ENCODE measurements around the gene CDKL5.
"Not testable (repeated sequence)": the region's sequence is repeated elsewhere in the genome, so short reads cannot be mapped to it uniquely, and the experiment has no call there.

The CDKL5 gene
- 8.6 reads per million, percentile 29 among the genes with 10 or more reads in this experiment for total RNA-seq

DNA sequence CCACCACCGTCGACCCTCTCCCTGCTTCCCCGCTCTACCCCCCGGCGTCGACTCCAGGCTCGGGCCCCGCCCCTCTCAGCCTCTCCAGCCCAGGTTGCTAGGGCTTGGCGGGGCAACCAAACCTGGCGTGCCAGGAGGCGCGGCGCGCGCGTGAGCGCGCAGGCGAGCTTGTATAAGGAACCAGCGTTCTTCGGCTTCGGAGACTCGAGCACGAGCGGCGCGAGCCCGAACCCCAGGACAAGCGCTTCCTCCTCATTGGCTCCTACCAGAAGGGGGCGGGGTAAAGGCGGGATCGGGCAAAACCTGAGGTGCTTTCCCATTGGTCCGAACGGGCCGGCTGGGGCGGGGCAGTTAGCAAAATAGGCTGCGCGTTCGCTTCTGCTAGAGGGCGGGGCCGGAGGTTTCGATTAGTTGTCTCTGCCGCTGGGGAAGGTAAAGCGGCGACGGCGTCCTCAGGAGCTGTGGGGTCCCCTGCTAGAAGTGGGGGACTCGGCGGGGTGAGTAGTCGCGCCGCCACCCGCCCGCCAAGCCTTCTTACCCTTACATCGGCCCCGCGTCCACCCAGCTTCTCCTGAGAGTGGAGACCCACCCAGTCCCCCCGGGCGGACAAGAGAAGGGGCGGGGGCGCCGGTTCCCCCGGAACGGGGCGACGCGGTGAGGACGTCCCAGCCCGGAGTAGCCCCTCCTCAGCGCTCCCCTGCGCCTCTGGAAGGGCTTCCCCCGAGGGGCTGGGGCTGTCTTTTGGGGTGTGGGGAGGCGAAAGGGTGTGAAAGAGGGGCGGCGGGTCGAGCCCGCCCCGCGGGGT is at the start of gene CDKL5:
CDKL5 (plus strand) TSS at position 410 of the 805 bp plus-strand sequence. CDS start 81,489 bp downstream, outside the sequence.
- DNase-seq = peak; percentile 94

DNA sequence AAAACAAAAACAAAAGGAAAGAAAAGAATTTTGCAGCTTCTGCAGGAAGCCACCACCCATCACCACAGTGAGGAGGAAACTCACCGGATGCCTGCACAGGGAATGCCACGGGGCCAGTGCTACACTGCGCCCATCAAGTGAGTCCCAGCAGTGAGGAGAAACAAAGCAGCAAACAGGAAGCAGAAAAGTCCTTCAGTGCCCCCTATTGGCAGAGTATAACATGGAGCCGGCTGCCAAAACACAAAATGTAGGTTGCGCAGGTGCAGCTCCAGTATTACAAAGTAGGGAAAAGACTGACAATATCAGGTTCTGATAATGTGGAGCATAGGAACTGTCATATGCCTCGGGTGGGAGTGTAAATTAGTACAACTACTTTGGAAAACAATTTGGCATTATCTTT is 47.6 kb upstream of the CDKL5 start:
- no peak for DNase-seq

DNA sequence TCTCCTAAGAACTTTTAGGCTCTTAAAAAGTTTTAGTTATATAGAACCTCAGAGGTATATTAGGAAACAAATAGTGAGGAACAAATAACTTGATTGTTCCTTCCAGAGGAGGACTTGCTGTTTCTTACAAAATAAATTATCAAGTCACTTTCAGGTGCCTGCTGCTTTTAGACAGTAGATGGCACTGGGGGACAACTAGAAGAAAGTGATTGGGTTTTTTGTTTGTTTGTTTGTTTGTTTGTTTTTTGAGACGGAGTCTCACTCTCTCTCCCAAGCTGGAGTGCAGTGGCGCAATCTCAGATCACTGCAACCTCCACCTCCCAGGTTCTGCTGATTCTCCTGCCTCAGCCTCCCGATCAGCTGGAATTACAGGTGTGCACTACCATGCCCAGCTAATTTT is 35.4 kb upstream of the CDKL5 start:
- DNase-seq = no peak

DNA sequence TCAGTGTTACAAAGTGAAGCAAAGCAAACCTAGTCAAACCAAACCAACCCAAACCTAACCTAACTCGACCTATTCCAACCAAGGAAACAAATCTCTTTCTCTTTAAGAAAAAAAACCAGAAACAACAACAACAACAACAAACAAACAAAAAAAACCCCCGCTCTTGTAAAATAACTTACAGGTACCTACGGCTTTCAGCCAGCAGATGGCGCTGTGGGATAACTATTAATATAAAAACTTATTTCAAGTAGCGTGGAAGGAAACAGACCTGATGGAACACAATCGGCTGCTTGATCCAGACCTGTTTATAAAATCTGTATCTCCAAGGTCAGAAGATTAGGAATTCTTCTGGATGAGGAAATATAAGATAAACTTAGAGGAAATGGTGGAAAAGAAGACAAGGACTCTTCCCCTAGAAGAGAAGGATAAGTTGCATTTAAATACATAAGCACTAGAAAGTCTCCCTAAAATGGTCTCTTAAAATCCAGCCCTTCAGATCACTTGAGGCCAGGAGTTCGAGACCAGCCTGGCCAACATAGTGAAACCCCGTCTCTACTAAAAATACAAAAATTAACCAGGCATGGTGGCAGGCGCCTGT is 34.4 kb upstream of the CDKL5 start:
- DNase-seq = peak; percentile 74

DNA sequence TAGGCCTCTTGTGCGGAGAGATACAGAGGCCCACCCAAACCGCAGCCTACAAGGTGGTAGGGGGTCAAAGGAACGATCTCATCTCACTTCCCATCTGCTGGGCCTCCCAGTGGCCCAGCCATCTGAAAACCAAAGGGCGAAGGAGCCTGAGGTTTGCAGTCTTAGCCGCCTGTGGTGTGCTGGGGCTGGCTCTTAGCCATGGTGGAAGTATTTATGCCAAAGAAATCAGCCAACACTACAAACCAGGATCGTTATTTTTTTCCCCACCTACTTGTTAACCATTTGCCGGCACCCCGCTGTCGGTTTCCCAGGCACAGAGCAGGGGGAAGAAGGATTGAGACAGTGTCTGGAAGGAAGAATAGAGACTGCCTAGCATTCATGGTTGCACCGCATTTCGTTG is 30.9 kb upstream of the CDKL5 start:
- no peak for DNase-seq

DNA sequence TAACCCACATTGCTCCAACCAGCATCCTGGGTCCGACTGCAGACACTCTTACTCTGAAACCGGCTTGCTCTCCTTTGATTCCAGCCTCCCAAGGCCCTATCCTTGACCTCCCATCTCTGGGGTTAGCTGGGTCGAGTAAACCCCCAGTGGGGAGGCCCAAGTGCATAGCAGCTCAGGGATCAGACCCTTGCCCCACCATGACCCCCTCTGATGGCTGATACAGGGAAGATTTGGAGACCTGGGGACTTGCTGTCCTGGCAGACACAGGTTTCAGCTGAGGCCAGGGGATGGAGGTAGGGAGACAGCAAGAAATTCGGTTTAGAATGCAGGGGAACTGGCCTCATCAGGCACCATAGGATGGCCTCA is 23.6 kb upstream of the CDKL5 start:
- DNase-seq = no peak

DNA sequence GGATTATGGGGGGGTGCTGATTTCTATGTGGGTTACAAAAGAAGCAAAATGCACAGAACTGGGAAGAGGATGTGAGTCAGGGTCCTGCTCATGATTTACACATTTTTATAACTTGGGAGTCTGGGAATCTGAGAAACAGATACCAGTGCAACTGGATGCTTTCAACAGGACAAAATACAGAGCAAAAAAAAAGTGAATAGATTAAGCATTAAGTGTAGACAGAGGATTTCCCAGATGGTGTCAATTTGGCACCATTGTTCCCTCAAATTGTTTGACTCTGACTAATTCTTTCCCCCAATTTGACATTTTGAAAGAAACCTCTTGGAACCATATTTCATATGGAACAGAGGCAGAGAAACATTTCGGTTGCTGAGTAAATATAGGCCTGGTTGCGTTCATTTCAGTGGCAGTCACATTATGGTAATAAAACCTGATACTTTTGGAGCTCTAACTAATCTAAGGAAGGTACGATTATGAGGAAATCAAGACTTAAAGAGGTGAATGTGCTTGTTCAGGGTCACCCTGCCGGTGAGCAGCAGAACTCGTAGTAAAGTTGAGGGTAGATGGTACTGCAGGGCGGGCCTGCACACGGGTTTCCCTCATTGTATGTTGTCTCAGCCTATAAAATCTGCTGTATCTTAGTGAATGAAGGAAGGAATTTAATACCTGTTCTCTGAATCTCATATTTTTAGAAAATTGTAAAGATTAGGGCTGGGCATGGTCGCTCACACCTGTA is 18.7 kb upstream of the CDKL5 start:
- DNase-seq = no peak

DNA sequence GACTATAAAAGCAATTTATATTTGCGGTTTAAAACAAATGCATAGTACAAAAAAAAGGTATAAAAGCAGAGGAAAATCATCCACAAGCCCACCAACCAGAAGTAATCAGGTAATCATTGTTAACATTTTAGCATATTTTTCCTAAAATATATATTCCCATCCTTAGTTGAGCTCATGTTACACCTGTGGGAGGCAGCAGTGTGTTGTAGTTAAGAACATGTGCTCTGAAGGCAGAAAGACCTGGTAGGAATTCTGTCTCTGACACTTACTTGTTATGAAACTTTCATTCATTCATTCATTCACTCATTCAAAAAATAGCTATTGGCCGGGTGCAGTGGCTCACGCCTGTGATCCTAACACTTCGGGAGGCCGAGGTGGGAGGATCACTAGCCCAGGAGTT is 15.4 kb upstream of the CDKL5 start:
- DNase-seq = no peak

DNA sequence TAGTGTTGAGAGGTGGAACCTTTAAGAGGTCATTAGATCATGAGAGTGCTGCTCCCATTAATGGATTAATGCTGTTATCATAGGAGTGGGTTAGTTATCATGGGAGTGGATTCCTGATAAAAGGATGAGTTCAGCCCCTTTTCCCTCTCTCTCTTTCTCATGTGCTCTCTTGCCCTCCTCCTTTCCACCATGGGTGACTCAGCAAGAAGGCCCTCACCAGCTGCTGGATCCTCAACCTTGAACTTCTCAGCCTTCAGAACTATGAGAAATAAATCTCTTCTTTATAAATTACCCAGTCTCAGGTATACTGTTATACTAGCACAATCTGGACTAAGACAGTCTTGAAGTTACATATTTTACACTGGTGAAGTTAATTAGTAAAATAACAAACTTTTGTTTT is 10.0 kb upstream of the CDKL5 start:
- DNase-seq = no peak

DNA sequence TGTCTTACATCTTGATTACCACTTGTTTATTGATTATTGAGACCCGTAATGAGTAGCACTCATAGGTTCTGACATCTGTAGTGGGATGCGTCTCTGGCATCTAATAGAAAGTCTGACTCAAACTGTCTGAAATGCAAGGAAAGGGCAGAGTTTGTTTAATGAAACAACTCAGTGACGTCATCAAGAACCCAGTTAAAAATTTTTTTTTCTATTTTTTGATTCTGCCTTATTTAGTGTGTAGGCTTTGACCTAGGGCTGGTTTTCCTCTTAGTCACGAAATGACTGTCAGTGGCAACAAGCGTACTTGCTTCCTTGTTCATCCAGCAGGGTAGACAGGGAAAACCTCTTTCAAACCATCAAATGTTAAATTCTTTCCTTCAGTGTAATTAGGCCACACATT is 3.1 kb upstream of the CDKL5 start:
- DNase-seq = no peak

DNA sequence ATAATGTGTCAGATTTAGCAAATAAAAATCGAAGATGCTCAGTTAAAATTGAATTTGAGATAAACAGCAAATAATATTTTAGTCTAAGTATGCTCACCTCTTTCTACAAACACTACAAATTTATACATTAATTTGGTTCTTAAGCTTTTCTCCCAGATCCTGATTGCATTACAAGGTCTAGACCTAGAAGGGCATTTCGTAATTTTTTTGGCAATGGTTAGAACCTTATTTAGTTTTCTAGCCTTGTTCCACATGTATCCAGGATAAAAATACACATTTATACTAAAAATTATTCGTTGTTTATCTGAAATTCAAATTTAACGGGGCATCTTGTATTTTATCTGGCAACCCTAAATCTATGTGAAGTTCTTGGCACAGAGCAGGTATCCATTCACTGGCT is 2.5 kb upstream of the CDKL5 start:
- no peak for DNase-seq

DNA sequence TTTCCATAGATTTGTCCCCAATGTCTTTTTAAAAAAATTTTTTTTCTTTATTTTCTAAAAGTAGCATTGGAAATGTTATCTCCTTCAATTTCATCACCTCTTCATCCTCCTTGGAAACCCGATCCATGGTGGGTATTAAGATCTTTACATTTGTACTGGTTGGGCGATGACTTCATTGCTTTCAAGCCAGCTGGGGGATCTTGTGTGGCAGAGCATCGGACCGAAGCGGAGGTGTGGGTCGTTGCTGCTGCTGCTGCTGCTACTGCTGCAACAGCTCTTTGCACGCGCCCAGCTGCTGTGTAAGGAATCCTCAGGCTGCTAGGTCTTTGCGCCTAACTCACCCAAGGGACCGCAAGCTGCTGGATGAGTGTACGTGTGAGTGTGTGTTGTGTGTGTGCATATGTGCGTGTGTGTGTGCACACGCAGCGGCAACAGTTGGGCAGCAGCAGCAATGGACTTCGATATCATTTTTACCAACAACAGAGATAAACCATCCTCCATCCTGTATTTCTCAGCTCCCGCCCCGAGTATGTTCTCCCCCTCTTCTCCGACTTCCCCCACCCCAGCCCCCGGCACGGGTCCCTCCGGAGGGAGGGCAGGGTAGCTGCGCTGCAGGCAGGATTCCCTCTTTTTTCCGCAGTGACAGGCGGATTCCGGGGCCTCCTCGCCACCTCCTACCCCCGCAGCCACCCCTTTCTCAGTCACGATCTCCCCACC is 768 bp upstream of the CDKL5 start:
- DNase-seq = peak; percentile 12

DNA sequence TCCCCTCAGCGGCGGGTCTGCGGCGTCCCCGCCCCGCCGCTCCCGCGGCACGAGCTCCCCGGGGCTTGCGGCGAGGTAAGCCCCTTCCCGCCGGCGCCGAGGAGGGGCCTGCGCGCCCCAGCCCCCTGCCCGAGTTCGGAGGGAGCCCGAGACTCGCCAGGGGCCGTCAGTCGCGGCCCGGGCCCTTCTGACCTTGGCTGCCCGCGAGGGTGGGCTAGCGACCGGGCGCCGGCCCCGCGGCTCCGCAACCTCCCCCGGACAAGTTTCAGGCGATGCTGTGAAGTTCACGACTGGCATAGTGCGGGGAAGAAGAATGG is 554 bp downstream of the CDKL5 start:
- no peak for DNase-seq

DNA sequence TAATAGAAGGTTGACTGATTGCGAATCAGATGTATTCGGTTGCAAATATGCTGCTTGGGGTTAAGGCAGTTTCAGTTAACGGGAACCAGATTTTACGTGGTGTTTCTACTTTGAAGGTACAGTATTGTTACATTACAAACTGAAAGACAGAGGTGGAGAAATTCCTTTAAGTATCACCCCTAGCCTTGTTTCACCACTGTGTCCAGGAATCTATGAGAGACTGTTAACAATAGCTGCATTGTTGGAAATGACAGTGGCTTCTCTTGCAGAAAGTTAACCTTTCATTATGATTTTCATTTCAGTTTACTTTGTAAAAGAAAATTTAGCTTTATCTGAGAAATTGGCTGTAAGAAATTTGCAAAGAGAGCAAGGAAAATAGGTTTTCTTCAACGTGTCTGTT is 2.6 kb downstream of the CDKL5 start:
- no peak for DNase-seq

DNA sequence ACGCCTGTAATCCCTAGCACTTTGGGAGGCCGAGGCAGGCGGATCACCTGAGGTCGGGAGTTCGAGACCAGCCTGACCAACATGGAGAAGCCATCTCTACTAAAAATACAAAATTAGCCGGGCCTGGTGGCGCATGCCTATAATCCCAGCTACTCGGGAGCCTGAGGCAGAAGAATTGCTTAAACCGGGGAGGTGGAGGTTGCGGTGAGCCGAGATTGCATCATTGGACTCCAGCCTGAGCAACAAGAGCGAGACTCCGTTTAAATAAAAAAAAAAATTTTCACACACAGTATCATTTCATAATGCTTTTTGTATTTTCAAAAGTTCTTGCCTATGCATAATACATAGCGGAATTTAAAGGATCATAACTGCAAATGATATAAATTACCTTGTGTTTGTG is 7.9 kb downstream of the CDKL5 start:
- not testable (repeated sequence) for DNase-seq

DNA sequence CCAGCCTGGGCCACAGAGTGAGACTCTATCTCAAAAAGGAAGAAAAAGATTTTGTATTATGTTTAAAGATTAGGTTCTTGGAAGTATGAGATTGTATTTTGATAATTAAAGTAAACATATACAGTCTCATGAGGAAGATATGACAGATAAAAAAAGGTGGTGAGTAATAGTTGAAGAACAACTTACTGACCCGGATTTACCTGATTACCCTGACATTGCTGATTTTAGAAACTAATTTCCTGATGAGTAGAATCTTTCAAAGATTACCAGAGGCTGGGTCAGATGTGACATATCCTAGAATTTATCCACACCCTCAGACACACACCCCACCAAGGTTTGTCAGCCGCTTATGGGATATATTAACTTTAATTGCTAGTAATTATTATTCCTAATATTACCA is 9.5 kb downstream of the CDKL5 start:
- DNase-seq = no peak

DNA sequence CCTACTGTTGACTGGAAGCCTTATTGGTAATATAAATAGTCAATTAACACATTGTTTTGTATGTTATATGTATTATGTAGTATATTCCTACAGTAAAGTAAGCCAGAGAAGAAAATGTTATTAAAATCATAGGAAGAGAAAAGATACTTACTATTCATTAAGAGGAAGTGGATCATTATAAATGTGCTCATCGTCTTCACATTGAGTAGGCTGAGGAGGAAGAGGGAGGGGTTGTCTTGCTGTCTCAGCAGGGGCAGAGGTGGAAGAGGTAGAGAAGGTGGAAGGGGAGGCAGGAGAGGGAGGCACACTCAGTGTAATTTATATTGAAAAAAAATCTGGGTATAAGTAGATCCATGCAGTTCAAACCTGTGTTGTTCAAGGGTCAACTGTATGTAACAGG is 10.6 kb downstream of the CDKL5 start:
- DNase-seq = no peak

DNA sequence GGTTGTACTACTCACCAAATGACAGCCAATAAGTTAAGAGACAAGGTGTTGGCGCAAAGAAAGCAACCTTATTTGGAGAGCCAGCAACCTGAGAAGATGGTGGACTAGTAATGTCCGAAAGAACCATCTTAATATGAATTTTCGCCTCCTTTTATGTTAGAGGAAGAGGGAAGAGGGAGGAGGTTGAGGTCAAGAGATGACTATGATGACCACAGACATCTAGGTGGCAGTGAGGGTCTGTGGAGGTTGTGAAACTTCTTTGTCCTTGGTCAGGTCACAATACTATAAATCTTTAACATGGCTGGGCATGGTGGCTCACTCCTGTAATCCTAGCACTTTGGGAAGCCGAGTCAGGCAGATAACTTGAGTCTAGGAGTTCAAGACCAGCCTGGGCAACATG is 15.4 kb downstream of the CDKL5 start:
- no peak for DNase-seq

DNA sequence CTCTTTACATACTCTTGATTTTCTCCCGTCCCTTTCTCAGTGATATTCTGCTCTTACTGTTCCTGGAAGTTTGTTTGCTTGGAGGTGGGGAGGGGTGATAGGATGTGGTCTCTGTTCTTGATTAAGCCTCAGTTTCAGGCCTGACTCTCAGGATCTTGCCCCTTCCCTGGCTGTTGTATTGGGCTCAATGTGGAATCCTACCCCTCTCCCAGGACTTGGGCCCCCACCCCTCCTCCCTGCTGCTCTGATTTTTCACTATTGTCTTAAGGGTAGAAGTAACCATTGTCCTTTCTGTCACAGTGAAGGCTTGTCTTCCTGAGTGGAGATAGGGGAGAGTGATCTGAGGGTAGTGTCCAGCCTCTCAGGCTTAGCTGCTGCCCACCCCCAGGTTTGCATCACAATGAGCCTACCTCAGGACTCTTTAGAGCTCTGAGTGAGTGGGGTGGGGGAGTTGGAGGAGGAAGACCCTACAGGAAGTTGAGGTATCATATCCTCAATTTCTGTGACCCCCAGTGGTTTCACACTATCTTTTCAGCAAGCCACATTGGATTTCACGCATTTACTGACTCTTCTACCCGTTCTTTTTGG is 16.5 kb downstream of the CDKL5 start:
- no peak for DNase-seq

DNA sequence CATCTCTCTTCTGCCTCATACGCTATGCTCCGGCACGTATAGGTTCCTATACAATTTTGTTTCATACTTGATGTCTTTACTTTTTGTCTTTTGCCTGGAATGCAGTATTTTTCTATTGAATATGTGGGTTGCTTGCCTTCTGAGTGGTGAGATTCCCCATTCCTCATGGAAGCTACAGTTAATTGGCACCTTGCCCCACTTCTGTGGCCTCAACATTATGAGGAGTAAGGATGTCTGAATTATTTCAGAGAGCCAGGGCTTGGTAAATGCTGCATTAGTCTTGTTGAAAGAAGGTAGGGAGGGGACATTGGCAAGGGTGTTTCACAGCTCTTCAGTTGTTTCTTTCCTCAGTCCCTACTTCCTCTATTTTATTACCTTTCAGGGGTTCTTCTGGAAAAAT is 23.0 kb downstream of the CDKL5 start:
- DNase-seq = no peak

DNA sequence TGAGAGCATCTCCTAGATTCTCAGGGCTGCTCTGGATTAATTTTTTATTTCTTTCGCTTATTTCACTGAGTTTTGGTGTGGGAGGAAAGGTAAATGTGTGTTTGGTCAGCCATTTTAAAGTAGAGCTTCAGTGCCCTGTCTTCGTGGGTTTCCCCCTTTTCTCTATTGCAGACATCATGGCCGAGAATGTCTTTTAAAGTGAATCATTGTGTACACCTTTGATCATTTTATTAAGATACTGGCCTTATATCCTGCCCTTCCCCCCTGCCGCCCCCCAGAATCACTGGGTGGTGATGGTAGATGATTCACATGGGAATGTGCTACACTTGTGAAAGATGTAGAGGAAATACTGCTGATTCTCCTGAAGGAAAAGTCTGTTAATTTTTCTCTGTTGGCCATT is 23.8 kb downstream of the CDKL5 start:
- no peak for DNase-seq

DNA sequence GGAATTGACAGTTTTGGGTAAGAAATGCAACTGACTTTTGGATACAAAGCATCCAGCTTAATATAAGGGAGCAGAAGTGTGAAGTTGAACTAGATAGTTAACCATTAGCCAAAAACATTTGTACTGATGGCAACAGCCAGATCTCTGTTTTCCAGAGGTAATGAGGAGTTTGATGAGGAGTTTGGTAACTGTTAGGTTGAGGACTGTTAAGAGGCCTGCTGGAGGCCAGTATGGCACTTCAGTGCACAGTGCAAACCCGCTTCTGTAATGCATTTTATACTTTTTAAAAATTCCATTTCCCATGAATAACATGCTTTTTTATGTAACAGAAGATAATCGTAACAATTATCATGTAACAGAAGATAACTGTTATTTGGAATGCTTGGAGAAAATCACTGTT is 30.0 kb downstream of the CDKL5 start:
- DNase-seq = no peak

DNA sequence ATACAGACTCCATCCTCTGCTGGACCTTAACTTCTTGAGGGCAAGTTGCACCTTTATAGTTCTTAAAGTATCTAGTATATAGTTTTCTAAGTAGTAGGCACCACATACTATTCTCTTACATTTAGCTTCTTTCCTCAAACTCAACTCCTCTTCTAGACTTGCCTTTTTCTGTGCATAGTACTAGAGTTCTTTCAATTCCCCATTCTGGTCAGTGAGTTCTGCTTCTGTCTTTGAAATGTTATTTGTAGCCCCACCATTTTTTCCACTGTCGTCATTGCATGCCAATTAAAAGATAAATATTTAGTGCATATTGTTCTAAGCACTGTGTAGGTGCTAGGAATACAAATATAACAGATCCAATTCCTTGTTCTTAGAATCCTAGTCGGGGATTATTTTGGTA is 31.6 kb downstream of the CDKL5 start:
- DNase-seq = no peak

Measured in effector CD4-positive, alpha-beta T cell (primary cell).